ENCODE results near the gene SLC34A1. TPM values are rescaled to one million over a fixed set of nuclear protein-coding genes. Genes with fewer than 3 reads are reported as not detected.
"Not testable (repeated sequence)": the region's sequence is repeated elsewhere in the genome, so short reads cannot be mapped to it uniquely, and the experiment has no call there.

Gene SLC34A1
- total and polyA plus RNA-seq, 2 experiments from 2014 or later, result not detected

- Histone ChIP-seq H3K9me2 (ENCODE audit: insufficient read depth) (peaks cover 4% of the 10 kb centered on the region; the same call in 1 of the 2 replicates), H3K79me2 (replicated peaks; ENCODE audit: insufficient read depth) (no peaks in the 10 kb centered on the region), H4K20me1 (replicated peaks; ENCODE audit: insufficient read depth) (no peaks in the 10 kb centered on the region), H2AFZ (no peak overlapping the region), H3K36me3 (ENCODE audit: insufficient read depth) (no peaks in the 10 kb centered on the region), H3K4me1 (ENCODE audit: insufficient read depth) (peaks cover 22% of the 10 kb centered on the region), H3K27ac (ENCODE audit: low read depth) (no peak overlapping the region), H3K27me3 (ENCODE audit: insufficient read depth) (peaks cover 5% of the 10 kb centered on the region), H3F3A (replicated peaks; ENCODE audit: low read depth) (peaks cover 11% of the 10 kb centered on the region; the same call in 1 of the 2 replicates), H3K4me2 (no peak overlapping the region), H3K4me3 (no peak overlapping the region)
- DNase-seq (ENCODE audit: low spot score) (no peak), ATAC-seq (no peak)
- H3K27ac Mint-ChIP-seq, result no peak overlapping the region
- no peaks in the 10 kb centered on the region; the same call in 2 of the 3 replicates for H3K9me3 Mint-ChIP-seq
- no peaks in the 10 kb centered on the region for H3K36me3 Mint-ChIP-seq (ENCODE audit: low read depth)
- no peak for TF ChIP-seq NANOG (IDR thresholded peaks at IDR 0.05; ENCODE audit: borderline replicate concordance)
- TF ChIP-seq ZNF114 (CRISPR knock-in tag; IDR thresholded peaks at IDR 0.05), result no peak
- TF ChIP-seq STAT1 (IDR thresholded peaks at IDR 0.05; ENCODE audit: unreplicated experiment), result no peak
- no peak for TF ChIP-seq EZH2 (IDR thresholded peaks at IDR 0.05; ENCODE audit: low read depth, unreplicated experiment)
- H3K27me3 Mint-ChIP-seq (ENCODE audit: insufficient read depth, low read depth, poor library complexity), result peaks cover 19% of the 10 kb centered on the region
- H3K4me1 Mint-ChIP-seq, result peaks cover 23% of the 10 kb centered on the region
- no peak overlapping the region; the same call in 2 of the 3 replicates for H3K4me3 Mint-ChIP-seq
These were observed 24.4 kb upstream of the SLC34A1 start for GRCh38 chr5:177359860-177360259.

DNA sequence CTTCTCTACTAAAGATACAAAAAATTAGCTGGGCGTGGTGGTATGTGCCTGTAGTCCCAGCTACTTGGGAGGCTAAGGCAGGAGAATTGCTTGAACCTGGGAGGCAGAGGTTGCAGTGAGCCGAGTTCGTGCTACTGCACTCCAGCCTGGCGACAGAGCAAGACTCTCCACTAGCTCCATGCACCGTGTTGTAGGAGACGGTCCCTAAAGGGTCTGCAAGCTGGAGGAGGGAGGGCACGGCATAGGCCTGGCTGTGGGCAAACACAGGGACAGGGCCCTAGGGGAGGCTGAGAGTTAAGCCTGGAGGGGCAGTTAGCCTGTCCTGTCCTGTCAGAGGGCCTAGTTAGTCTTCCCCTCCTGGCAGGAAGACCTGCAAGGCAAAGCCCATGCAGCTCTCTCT lies 23.5 kb upstream of the SLC34A1 start:
- H3K36me3 ChIP-seq (ENCODE audit: insufficient read depth); H3K9me3 Mint-ChIP-seq; H3K4me3 ChIP-seq; H3K4me2 ChIP-seq; H3K4me3 Mint-ChIP-seq; DNase-seq (ENCODE audit: low spot score); H4K20me1 ChIP-seq (replicated peaks; ENCODE audit: insufficient read depth); H3K27ac ChIP-seq (ENCODE audit: low read depth); ATAC-seq; H3K27me3 ChIP-seq (ENCODE audit: insufficient read depth); H3K36me3 Mint-ChIP-seq (ENCODE audit: low read depth); H3K9me2 ChIP-seq (ENCODE audit: insufficient read depth); H3K79me2 ChIP-seq (replicated peaks; ENCODE audit: insufficient read depth); H2AFZ ChIP-seq; H3K27ac Mint-ChIP-seq: not testable (repeated sequence)
- Histone ChIP-seq H3K4me1 (ENCODE audit: insufficient read depth) (peaks cover 26% of the 10 kb centered on the region), H3F3A (replicated peaks; ENCODE audit: low read depth) (peaks cover 14% of the 10 kb centered on the region; the same call in 1 of the 2 replicates)
- Mint-ChIP-seq H3K4me1 (peaks cover 28% of the 10 kb centered on the region), H3K27me3 (ENCODE audit: insufficient read depth, low read depth, poor library complexity) (peaks cover 19% of the 10 kb centered on the region)

GRCh38 chr5:177361418-177362291 lies 22.6 kb upstream of the SLC34A1 start:
- H3K9me3 Mint-ChIP-seq, result no peaks in the 10 kb centered on the region; the same call in 2 of the 3 replicates
- Histone ChIP-seq H2AFZ (peak overlapping the region; percentile 95), H3K27me3 (ENCODE audit: insufficient read depth) (peaks cover 5% of the 10 kb centered on the region), H3K4me1 (ENCODE audit: insufficient read depth) (peaks cover 35% of the 10 kb centered on the region), H3K4me3 (peak overlapping the region; percentile 71), H3K27ac (ENCODE audit: low read depth) (no peak overlapping the region), H4K20me1 (replicated peaks; ENCODE audit: insufficient read depth) (no peaks in the 10 kb centered on the region), H3K9me2 (ENCODE audit: insufficient read depth) (no peaks in the 10 kb centered on the region), H3K4me2 (peak overlapping the region; percentile 88), H3K36me3 (ENCODE audit: insufficient read depth) (no peaks in the 10 kb centered on the region), H3K79me2 (replicated peaks; ENCODE audit: insufficient read depth) (no peaks in the 10 kb centered on the region), H3F3A (replicated peaks; ENCODE audit: low read depth) (peaks cover 17% of the 10 kb centered on the region; the same call in 1 of the 2 replicates)
- H3K36me3 Mint-ChIP-seq (ENCODE audit: low read depth), result no peaks in the 10 kb centered on the region
- H3K27me3 Mint-ChIP-seq (ENCODE audit: insufficient read depth, low read depth, poor library complexity), result peaks cover 19% of the 10 kb centered on the region
- DNase-seq (ENCODE audit: low spot score) (peak; percentile 9), ATAC-seq (no peak)
- H3K27ac Mint-ChIP-seq, result no peak overlapping the region
- peaks cover 36% of the 10 kb centered on the region for H3K4me1 Mint-ChIP-seq
- peak overlapping the region; percentile 76 for H3K4me3 Mint-ChIP-seq
- no peak for TF ChIP-seq JUNB (IDR thresholded peaks at IDR 0.05; ENCODE audit: unreplicated experiment)
- TF ChIP-seq, protein P1, sequence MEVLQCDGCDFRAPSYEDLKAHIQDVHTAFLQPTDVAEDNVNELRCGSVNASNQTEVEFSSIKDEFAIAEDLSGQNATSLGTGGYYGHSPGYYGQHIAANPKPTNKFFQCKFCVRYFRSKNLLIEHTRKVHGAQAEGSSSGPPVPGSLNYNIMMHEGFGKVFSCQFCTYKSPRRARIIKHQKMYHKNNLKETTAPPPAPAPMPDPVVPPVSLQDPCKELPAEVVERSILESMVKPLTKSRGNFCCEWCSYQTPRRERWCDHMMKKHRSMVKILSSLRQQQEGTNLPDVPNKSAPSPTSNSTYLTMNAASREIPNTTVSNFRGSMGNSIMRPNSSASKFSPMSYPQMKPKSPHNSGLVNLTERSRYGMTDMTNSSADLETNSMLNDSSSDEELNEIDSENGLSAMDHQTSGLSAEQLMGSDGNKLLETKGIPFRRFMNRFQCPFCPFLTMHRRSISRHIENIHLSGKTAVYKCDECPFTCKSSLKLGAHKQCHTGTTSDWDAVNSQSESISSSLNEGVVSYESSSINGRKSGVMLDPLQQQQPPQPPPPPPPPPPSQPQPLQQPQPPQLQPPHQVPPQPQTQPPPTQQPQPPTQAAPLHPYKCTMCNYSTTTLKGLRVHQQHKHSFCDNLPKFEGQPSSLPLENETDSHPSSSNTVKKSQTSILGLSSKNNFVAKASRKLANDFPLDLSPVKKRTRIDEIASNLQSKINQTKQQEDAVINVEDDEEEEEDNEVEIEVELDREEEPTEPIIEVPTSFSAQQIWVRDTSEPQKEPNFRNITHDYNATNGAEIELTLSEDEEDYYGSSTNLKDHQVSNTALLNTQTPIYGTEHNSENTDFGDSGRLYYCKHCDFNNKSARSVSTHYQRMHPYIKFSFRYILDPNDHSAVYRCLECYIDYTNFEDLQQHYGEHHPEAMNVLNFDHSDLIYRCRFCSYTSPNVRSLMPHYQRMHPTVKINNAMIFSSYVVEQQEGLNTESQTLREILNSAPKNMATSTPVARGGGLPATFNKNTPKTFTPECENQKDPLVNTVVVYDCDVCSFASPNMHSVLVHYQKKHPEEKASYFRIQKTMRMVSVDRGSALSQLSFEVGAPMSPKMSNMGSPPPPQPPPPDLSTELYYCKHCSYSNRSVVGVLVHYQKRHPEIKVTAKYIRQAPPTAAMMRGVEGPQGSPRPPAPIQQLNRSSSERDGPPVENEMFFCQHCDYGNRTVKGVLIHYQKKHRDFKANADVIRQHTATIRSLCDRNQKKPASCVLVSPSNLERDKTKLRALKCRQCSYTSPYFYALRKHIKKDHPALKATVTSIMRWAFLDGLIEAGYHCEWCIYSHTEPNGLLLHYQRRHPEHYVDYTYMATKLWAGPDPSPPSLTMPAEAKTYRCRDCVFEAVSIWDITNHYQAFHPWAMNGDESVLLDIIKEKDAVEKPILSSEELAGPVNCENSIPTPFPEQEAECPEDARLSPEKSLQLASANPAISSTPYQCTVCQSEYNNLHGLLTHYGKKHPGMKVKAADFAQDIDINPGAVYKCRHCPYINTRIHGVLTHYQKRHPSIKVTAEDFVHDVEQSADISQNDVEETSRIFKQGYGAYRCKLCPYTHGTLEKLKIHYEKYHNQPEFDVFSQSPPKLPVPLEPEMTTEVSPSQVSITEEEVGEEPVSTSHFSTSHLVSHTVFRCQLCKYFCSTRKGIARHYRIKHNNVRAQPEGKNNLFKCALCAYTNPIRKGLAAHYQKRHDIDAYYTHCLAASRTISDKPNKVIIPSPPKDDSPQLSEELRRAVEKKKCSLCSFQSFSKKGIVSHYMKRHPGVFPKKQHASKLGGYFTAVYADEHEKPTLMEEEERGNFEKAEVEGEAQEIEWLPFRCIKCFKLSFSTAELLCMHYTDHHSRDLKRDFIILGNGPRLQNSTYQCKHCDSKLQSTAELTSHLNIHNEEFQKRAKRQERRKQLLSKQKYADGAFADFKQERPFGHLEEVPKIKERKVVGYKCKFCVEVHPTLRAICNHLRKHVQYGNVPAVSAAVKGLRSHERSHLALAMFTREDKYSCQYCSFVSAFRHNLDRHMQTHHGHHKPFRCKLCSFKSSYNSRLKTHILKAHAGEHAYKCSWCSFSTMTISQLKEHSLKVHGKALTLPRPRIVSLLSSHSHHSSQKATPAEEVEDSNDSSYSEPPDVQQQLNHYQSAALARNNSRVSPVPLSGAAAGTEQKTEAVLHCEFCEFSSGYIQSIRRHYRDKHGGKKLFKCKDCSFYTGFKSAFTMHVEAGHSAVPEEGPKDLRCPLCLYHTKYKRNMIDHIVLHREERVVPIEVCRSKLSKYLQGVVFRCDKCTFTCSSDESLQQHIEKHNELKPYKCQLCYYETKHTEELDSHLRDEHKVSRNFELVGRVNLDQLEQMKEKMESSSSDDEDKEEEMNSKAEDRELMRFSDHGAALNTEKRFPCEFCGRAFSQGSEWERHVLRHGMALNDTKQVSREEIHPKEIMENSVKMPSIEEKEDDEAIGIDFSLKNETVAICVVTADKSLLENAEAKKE (CRISPR knock-in tag; IDR thresholded peaks at IDR 0.05), result no peak

Data from GM23338 (cell line).